Ascending aorta (tissue), 2 donors: ENCODE data around the gene MAGED4. TPM values are rescaled to one million over a fixed set of nuclear protein-coding genes. Genes with fewer than 3 reads are reported as not detected.
"Not testable (repeated sequence)": the region's sequence is repeated elsewhere in the genome, so short reads cannot be mapped to it uniquely, and the experiment has no call there.

Experiments
- DNase-seq, 2 donors: peaks; one replicate each; pipeline ENCODE4 v3.0.0-alpha.2; 2019; ENCODE audit warnings: low spot score in 2 of 2
- H3K27ac ChIP-seq, 2 donors: fragments of 200-600 bp; sonication (generic); one replicate each; pipeline ENCODE4 v1.5.1; 2016 to 2017; ENCODE audit warnings: mild to moderate bottlenecking in 1 of 2
- H3K27me3 ChIP-seq: fragments of 200-600 bp; sonication (generic); one replicate; pipeline ENCODE4 v1.5.1; 2017
- H3K36me3 ChIP-seq, 2 donors: fragments of 200-600 bp; sonication (generic); one replicate each; pipeline ENCODE4 v1.5.1; 2016
- H3K4me1 ChIP-seq, 2 donors: fragments of 200-600 bp; sonication (generic); one replicate each; pipeline ENCODE4 v1.5.1; 2016 to 2017; ENCODE audit warnings: mild to moderate bottlenecking in 1 of 2
- H3K4me3 ChIP-seq, 2 donors: fragments of 200-600 bp; sonication (generic); one replicate each; pipeline ENCODE4 v1.5.1; 2016 to 2017; ENCODE audit warnings: mild to moderate bottlenecking in 1 of 2
- H3K9me3 ChIP-seq, 2 donors: fragments of 200-600 bp; sonication (generic); one replicate each; pipeline ENCODE4 v1.5.1; 2016
- CTCF ChIP-seq, 3 experiments: fragments of 200-600 bp in 2 of 3; fragments of 450-650 bp in 1 of 3; sonication (generic) in 2 of 3; IDR thresholded peaks; one replicate each; pipeline ENCODE4 v1.5.1; 2016 to 2019; ENCODE audit warnings: antibody characterized with exemption in 3 of 3, mild to moderate bottlenecking in 1 of 3, moderate library complexity in 1 of 3
- intact Hi-C: fragments of 100-400 bp; cut with DNase I; formaldehyde crosslinking; loops from one replicate; pipeline ENCODE4 v1.15.1; 2023
- total RNA-seq: library from RNA; depleted of rRNA; stranded (reverse); fragments of >200 nt; gene quantifications from one replicate; pipeline ENCODE4 v1.1.0, GENCODE V29; 2016

Gene MAGED4, protein sequence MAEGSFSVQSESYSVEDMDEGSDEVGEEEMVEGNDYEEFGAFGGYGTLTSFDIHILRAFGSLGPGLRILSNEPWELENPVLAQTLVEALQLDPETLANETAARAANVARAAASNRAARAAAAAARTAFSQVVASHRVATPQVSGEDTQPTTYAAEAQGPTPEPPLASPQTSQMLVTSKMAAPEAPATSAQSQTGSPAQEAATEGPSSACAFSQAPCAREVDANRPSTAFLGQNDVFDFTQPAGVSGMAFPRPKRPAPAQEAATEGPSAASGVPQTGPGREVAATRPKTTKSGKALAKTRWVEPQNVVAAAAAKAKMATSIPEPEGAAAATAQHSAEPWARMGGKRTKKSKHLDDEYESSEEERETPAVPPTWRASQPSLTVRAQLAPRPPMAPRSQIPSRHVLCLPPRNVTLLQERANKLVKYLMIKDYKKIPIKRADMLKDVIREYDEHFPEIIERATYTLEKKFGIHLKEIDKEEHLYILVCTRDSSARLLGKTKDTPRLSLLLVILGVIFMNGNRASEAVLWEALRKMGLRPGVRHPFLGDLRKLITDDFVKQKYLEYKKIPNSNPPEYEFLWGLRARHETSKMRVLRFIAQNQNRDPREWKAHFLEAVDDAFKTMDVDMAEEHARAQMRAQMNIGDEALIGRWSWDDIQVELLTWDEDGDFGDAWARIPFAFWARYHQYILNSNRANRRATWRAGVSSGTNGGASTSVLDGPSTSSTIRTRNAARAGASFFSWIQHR
- 0.53 TPM for total RNA-seq

DNA sequence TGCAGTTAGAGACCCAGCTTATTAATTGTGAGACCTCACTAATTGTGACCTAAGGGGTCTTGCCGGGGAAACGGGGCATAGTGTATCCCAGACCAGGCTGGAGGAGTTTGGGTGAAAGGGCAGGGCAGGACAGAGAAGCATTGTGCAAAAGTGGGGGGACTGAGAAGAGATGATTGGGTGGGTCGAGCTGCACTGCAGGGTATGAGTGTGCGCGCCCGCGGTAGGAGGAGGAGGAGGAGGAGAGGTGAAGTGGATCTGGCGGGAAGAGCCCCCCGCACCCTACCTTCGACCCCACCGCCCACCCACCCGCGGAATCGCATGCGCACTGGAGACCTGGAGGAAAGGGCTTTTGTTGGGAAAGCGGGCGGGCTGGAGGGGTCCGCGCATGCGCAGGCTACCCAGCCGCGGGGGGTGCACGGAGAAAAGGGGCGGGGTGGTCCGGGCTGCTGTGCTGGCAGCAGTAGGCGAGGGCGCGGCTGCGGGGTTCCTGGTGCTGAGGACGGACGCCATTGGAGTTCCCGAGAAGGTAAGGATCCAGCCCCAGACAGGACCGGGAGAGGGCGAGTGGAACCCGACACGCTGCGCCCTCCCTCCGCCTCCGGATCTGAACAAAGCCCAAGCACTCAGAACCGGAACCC, at the start of gene MAGED4:
MAGED4 (plus strand) TSS at position 449 of the 638 bp plus-strand sequence. CDS start 1,035 bp downstream, outside the sequence.
- H3K9me3 ChIP-seq, H3K36me3 ChIP-seq, DNase-seq, H3K4me1 ChIP-seq, intact Hi-C loops, H3K4me3 ChIP-seq, H3K27me3 ChIP-seq, H3K27ac ChIP-seq: not testable (repeated sequence)

DNA sequence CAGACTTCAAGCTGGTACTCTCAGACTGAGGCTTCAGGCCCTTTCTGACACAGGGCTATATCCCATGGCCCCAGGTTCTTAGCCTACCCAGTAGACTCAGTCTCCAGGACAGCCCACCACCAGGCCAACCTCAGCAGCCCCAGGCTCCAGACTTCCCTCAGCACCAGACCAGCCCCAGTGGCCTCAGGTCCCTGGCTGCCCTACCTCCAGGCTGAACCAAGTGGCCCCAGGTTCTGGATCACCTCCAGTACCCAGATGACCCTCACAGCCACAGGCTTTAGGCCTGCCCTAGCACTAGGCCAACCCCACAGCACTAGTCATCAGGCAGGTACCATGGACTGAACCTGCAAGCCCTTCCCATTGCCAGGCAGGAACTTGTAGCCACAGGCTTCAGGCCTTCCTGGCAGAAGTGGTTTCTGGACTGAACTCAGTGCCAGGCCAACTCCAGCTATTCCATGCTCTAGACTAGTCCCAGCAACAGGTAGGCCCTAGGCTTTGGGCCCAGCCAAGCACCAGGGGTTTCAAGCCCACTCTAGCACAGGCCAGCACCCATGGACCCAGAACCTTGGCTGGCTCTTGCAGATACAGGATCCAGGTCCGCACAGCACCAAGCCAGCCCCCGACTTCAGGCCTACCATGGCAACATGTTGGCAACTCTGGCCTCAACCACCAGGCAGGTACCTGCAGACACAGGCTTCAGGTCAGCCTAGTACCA, 45.7 kb upstream of the MAGED4 start:
- H3K4me1 ChIP-seq, result no peaks in the 10 kb centered on the region
- TF ChIP-seq CTCF (IDR thresholded peaks at IDR 0.05), result no peak
- H3K27ac ChIP-seq, result no peak overlapping the region
- H3K9me3 ChIP-seq, result no peaks in the 10 kb centered on the region
- no peaks in the 10 kb centered on the region for H3K27me3 ChIP-seq
- no peak overlapping the region for H3K4me3 ChIP-seq
- H3K36me3 ChIP-seq, result no peaks in the 10 kb centered on the region
- DNase-seq, result no peak
- intact Hi-C loops, result no loop called here

- Histone ChIP-seq H3K36me3 (no peaks in the 10 kb centered on the region), H3K9me3 (no peaks in the 10 kb centered on the region), H3K27ac (no peak overlapping the region), H3K4me3 (no peak overlapping the region), H3K4me1 (no peaks in the 10 kb centered on the region), H3K27me3 (no peaks in the 10 kb centered on the region)
- intact Hi-C loops, result no loop called here
- TF ChIP-seq CTCF (IDR thresholded peaks at IDR 0.05), result no peak
- no peak for DNase-seq
Measured at GRCh38 chrX:52139545-52139895, 45.2 kb upstream of the MAGED4 start.

- Histone ChIP-seq H3K9me3 (no peaks in the 10 kb centered on the region), H3K36me3 (no peaks in the 10 kb centered on the region), H3K4me1 (no peaks in the 10 kb centered on the region), H3K27me3 (no peaks in the 10 kb centered on the region), H3K4me3 (no peak overlapping the region), H3K27ac (no peak overlapping the region)
- intact Hi-C loops, result no loop called here
- TF ChIP-seq CTCF (IDR thresholded peaks at IDR 0.05), result no peak
- DNase-seq, result no peak
Measured at GRCh38 chrX:52140020-52140419, 44.7 kb upstream of the MAGED4 start.

DNA sequence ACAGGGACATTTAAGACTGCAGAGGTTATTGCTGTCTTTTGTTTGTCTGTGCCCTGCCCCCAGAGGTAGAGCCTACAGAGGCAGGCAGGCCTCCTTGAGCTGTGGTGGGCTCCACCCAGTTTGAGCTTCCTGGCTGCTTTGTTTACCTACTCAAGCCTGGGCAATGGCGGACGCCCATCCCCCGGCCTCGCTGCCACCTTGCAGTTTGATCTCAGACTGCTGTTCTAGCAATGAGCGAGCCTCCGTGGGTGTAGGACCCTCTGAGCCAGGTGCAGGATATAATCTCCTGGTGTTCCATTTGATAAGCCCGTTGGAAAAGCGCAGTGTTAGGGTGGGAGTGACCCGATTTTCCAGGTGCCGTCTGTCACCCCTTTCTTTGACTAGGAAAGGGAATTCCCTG, 34.0 kb upstream of the MAGED4 start:
- H3K4me3 ChIP-seq, intact Hi-C loops, H3K9me3 ChIP-seq, H3K4me1 ChIP-seq, H3K36me3 ChIP-seq, DNase-seq, H3K27me3 ChIP-seq, H3K27ac ChIP-seq: not testable (repeated sequence)

GRCh38 chrX:52160140-52160539, 24.5 kb upstream of the MAGED4 start:
- H3K4me3 ChIP-seq, intact Hi-C loops, H3K27ac ChIP-seq, H3K36me3 ChIP-seq, DNase-seq, H3K27me3 ChIP-seq, H3K4me1 ChIP-seq, H3K9me3 ChIP-seq: not testable (repeated sequence)
